ENCODE data around the gene AGPAT2. TPM values are rescaled to one million over a fixed set of nuclear protein-coding genes. Genes with fewer than 3 reads are reported as not detected.

AGPAT2 gene
- total RNA-seq, 1 donor from 2014 or later: 106 TPM

- TF ChIP-seq, protein P1, sequence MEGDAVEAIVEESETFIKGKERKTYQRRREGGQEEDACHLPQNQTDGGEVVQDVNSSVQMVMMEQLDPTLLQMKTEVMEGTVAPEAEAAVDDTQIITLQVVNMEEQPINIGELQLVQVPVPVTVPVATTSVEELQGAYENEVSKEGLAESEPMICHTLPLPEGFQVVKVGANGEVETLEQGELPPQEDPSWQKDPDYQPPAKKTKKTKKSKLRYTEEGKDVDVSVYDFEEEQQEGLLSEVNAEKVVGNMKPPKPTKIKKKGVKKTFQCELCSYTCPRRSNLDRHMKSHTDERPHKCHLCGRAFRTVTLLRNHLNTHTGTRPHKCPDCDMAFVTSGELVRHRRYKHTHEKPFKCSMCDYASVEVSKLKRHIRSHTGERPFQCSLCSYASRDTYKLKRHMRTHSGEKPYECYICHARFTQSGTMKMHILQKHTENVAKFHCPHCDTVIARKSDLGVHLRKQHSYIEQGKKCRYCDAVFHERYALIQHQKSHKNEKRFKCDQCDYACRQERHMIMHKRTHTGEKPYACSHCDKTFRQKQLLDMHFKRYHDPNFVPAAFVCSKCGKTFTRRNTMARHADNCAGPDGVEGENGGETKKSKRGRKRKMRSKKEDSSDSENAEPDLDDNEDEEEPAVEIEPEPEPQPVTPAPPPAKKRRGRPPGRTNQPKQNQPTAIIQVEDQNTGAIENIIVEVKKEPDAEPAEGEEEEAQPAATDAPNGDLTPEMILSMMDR (IDR thresholded peaks at IDR 0.05): no peak
- H3K9me3 ChIP-seq: no peaks in the 10 kb centered on the region
- no peaks in the 10 kb centered on the region for H3K27me3 ChIP-seq (ENCODE audit: low read depth)
- no peaks in the 10 kb centered on the region for H3K36me3 ChIP-seq
- intact Hi-C loops (cut with DNase I): no loop called here
- DNase-seq (no peak), ATAC-seq (no peak)
- peaks cover 56% of the 10 kb centered on the region for H3K4me1 ChIP-seq
- no peak overlapping the region for H3K4me3 ChIP-seq
- H3K27ac ChIP-seq: no peak overlapping the region
Observed at GRCh38 chr9:136684339-136684738, 2.9 kb downstream of the AGPAT2 start.

DNA sequence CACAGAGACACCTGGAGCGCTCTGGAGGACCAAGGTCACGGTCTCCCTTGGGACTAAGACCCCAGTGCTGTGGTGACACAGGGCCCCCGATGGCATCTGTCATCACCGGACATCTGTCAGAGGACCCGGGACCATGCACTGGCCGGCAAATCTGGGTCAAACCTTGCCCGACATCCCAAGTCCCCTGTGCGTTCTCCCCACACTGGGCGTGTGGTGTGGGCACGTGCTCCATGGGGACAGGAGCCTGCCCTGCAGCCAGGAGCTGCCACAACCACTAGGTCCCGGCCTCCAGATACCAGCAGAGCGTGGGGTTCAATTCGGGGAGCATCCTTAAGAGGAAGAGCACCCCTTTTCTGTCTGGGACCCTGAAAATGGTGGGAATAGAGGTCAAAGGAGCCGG lies 3.5 kb downstream of the AGPAT2 start:
- Histone ChIP-seq H3K36me3 (no peaks in the 10 kb centered on the region), H3K27me3 (ENCODE audit: low read depth) (no peaks in the 10 kb centered on the region), H3K4me1 (peaks cover 56% of the 10 kb centered on the region), H3K4me3 (no peak overlapping the region), H3K27ac (no peak overlapping the region), H3K9me3 (no peaks in the 10 kb centered on the region)
- DNase-seq (no peak), ATAC-seq (no peak)
- intact Hi-C loops (cut with DNase I): no loop called here
- TF ChIP-seq, protein P1 (IDR thresholded peaks at IDR 0.05): no peak

DNA sequence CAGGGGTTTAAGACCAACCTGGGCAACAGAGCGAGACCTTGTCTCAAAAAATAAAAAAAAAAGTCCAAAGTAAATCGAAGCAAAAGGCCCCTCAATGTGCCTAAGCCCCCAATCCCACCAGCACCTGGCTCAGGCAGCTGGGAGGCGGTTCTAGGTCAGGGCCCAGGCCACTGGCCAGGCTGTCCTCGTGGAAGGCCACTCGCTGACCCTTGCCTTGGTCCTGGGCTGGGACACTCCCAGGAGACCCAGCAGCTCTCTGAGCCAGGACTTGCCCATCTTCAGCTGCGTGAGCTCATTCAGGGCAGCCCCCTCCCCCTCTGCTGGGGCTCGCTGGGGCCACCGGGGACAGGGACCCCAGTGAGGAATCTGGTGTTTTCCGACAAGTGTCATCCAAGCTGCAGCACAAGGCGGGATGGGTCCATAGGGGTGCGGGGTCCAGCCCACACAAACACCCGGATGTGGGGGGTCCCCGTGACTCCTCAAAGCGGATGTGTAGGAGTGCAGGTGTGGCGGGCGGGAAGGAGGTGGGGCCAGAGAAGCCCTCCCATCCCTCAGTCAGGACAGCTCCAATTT lies 4.0 kb downstream of the AGPAT2 start:
- ATAC-seq (no peak), DNase-seq (no peak)
- H3K9me3 ChIP-seq: no peaks in the 10 kb centered on the region
- H3K4me3 ChIP-seq: no peak overlapping the region
- peaks cover 53% of the 10 kb centered on the region for H3K4me1 ChIP-seq
- H3K27me3 ChIP-seq (ENCODE audit: low read depth): no peaks in the 10 kb centered on the region
- TF ChIP-seq, protein P1 (IDR thresholded peaks at IDR 0.05): no peak
- intact Hi-C loops (cut with DNase I): no loop called here
- no peaks in the 10 kb centered on the region for H3K36me3 ChIP-seq
- H3K27ac ChIP-seq: no peak overlapping the region

GRCh38 chr9:136682710-136683109 lies 4.5 kb downstream of the AGPAT2 start:
- Histone ChIP-seq H3K4me3 (no peak overlapping the region), H3K4me1 (peaks cover 52% of the 10 kb centered on the region), H3K27me3 (ENCODE audit: low read depth) (no peaks in the 10 kb centered on the region), H3K9me3 (no peaks in the 10 kb centered on the region), H3K27ac (no peak overlapping the region), H3K36me3 (no peaks in the 10 kb centered on the region)
- intact Hi-C loops (cut with DNase I): no loop called here
- DNase-seq (no peak), ATAC-seq (no peak)
- TF ChIP-seq, protein P1 (IDR thresholded peaks at IDR 0.05): no peak

GRCh38 chr9:136681945-136682699 lies 5.1 kb downstream of the AGPAT2 start:
- H3K27ac ChIP-seq: no peak overlapping the region
- peaks cover 50% of the 10 kb centered on the region for H3K4me1 ChIP-seq
- intact Hi-C loops (cut with DNase I): no loop called here
- DNase-seq: no peak
- no peaks in the 10 kb centered on the region for H3K9me3 ChIP-seq
- peaks cover 3% of the 10 kb centered on the region for H3K36me3 ChIP-seq
- H3K4me3 ChIP-seq: no peak overlapping the region
- no peak for ATAC-seq
- TF ChIP-seq, protein P1 (IDR thresholded peaks at IDR 0.05): no peak
- no peaks in the 10 kb centered on the region for H3K27me3 ChIP-seq (ENCODE audit: low read depth)

Measured in lower lobe of right lung (tissue), 2 donors.